Fibroblast of villous mesenchyme (primary cell): Measurements from ENCODE around the gene GHRH. TPM values are rescaled to one million over a fixed set of nuclear protein-coding genes. Genes with fewer than 3 reads are reported as not detected.

Experiments
- DNase-seq: peaks from one replicate; pipeline ENCODE4 v3.0.0-alpha.2; 2010; ENCODE audit warnings: low read depth
- H3K4me3 ChIP-seq: 2 replicates; pipeline ENCODE4 v1.5.1; 2011; ENCODE audit warnings: low read depth, mild to moderate bottlenecking, low read length
- total RNA-seq: library from RNA; depleted of rRNA; stranded (reverse); fragments of >200 nt; gene quantifications from 2 replicates; pipeline ENCODE4 v1.2.3, GENCODE V29; 2012
- TF ChIP-seq, protein P1 (sequence below): IDR thresholded peaks from 2 replicates; pipeline ENCODE4 v1.5.1; 2012; ENCODE audit warnings: low read depth, mild to moderate bottlenecking, low read length; ENCODE audit not compliant: insufficient read depth

The GHRH gene
- total RNA-seq, 1 donor, result not detected

DNA sequence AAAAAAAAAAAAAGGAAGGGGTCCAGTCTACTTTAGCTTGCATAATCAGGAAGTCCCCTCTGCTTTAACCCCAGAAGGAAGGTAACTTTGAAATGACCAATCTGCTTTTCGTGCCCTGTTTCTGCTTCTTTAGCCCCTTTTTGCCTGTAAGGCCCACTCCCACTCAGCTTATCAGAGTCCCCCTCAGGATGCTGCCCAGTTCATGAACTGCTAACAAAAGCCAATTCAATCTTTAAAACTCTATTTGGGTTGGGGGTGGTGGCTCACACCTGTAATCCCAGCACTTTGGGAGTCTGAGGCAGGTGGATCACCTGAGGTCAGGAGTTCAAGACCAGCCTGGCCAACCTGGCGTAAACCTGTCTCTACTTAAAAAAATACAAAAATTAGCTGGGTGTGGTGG is 12.3 kb downstream of the GHRH start:
- DNase-seq, result no peak
- H3K4me3 ChIP-seq, result no peak overlapping the region
- TF ChIP-seq, protein P1, sequence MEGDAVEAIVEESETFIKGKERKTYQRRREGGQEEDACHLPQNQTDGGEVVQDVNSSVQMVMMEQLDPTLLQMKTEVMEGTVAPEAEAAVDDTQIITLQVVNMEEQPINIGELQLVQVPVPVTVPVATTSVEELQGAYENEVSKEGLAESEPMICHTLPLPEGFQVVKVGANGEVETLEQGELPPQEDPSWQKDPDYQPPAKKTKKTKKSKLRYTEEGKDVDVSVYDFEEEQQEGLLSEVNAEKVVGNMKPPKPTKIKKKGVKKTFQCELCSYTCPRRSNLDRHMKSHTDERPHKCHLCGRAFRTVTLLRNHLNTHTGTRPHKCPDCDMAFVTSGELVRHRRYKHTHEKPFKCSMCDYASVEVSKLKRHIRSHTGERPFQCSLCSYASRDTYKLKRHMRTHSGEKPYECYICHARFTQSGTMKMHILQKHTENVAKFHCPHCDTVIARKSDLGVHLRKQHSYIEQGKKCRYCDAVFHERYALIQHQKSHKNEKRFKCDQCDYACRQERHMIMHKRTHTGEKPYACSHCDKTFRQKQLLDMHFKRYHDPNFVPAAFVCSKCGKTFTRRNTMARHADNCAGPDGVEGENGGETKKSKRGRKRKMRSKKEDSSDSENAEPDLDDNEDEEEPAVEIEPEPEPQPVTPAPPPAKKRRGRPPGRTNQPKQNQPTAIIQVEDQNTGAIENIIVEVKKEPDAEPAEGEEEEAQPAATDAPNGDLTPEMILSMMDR, result no peak

DNA sequence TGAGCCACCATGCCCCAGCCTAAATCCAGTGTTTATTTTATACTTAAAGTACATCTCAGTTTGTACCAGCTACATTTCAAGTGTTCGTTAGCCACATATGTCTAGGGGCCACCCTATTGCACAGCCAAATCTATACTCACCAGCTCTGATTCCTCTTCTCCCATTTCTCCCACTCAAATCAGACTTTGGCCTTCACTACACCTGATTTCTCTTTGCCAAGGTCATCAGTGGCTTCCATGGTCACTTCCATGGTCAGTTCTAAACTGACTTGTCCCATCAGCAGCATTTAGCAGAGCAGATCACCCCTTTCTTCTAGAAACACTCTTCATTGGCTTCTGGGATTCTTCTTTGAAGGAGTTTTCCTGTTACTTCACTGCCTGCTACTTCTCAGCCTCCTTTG is 14.1 kb downstream of the GHRH start:
- no peak overlapping the region for H3K4me3 ChIP-seq
- peak; percentile 35 for DNase-seq
- TF ChIP-seq, protein P1, result no peak

DNA sequence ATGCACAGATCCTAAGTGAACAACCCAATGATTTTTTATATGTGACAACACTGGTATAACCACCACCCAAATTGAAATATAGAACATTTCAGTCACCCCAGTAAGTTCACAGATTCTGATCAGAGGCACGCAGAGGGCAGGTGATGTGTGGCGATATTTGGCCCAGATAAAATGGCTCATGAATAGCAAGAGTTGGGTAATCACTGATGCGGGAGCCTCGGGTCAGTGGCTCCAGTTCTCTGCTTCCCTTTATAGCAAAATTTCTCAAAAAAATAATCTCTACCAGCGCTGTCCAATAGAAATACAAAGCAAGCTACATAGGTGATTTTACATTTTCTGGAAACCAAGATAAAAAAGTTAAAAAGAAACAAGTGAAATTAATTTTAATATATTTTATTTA is 14.9 kb downstream of the GHRH start:
- no peak overlapping the region for H3K4me3 ChIP-seq
- TF ChIP-seq, protein P1, result no peak
- no peak for DNase-seq

DNA sequence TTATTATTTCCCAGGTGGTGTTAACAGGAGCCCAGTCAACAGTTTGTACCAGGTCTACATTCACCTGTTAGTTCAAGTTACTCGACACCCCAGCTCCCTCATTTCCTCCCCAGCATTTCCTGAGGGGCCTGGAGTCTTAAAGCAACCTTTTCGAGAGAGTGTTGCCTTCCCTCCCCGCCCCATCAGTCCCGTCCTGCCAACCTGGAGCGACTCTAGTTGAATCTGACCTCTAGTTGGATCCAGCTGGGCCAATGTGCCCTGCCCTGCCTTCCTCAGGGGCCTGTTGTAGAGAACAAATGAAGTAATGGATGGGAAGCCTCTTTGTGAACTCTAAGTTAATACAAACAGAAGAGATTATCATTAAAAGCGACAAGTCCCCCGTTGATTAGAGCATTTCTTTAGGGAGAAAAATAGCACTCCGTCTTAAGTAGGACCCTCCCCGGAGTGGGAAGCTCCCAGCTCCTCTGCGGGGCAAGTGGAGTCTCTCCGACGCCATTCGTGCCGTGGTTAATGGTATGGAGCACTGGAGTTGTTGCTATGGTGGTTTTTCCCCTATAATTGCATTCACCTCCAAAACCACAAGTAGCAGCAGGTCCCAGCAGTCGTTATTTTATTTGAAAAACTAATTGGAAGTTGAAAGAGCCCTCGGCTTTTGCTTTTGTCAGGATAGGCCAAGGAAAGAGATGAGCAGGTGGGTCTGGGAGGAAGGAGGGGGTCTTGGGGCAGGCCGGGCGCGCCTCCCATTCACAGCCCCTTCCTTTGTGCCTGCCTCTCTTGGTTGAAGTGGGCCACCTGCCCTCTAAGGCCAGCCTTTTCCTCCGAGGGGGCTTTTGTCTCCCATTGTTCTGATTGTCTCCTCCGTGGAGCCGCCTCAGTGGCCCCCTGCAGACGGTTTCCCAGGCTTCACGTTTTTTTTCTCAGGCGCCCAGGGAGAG is 16.1 kb downstream of the GHRH start:
- no peak for DNase-seq
- TF ChIP-seq, protein P1, result no peak
- H3K4me3 ChIP-seq, result no peak overlapping the region

DNA sequence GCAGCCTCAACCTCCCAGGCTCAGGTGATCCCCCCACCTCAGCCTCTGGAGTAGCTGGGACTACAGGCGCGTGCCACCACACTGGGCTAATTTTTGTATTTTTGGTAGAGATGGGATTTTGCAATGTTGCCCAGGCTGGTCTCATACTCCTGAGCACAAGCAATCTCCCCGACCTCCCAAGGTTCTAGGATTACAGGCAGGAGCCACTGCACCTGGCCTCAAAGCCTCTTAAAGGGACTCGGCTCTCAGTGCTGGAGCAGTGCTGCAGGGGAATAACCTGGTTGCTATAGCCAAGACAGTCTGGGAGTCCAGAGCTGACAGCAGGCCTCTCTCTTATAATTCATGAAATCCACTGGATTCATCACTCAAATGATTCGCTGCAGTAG is 17.0 kb downstream of the GHRH start:
- DNase-seq, result no peak
- no peak overlapping the region for H3K4me3 ChIP-seq
- TF ChIP-seq, protein P1, result no peak

DNA sequence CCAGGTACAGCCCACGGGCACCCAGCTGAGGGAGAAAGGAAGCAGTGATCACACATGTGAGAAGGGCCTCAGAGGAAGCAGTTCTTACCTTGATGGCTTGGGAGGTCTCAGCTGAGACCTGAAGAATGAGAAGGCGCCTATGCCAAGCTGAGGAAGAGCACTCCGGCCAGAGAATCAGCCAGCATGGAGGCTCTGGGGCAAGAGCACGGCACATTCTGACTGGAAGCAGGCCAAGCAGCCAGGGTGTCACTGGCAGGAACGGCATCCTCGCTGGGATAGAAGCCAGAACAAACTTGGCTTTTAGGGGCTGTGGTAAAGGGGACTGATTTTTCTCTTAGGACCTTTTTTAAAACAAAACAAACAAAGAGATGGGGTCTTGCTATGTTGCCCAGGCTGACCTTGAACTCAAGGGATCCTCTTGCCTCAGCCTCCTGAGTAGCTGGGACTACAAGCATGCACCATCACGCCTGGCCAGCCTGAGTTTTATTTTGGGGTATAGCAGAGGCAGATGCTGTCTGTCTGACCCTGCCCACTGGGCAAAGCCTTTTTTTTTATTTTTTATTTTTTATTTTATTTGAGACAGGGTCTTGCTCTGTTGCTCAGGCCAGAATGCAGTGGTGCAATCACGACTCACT is 17.6 kb downstream of the GHRH start:
- no peak overlapping the region for H3K4me3 ChIP-seq
- TF ChIP-seq, protein P1, result no peak
- DNase-seq, result no peak
